ENCODE measurements around the gene HACE1. TPM values are rescaled to one million over a fixed set of nuclear protein-coding genes. Genes with fewer than 3 reads are reported as not detected.

Gene HACE1
- total and polyA plus RNA-seq, 2 experiments from 2014 or later: 6.9 to 14.5 TPM

DNA sequence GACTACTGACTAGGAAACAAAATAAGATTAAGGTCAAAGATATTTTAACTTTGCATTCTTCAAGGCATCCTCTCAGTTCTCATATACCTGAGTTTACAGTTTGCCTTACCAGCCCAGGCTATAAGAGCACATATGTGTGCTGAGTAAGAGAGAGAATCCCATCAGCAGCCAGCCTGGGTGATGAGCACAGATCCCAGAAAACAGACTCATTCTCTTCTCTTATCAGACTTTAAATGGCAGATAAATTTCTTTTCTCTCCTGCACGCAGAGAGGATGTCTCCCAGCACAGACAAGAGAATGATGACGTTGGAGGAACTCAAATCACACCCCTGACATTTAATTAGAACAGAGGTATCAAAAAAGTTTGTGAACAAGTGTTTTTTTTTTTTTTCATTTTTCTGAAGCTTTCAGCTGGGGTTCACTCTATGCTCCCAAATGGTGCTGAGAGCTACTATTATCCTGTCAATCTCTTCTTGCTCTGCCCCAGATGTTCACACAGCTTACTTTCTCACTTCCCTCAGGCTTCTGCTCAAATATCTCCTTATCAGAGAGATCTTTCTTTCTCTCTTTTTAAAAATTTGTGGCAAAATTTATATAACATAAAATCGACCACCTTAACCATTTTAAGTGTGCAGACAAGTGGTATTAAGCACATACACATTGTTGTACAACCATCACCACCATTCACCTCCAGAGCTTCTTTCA, 22.4 kb upstream of the HACE1 start:
- Histone ChIP-seq H3K9me3 (ENCODE audit: low read depth) (no peaks in the 10 kb centered on the region), H3K4me2 (no peak overlapping the region), H3K36me3 (replicated peaks; ENCODE audit: insufficient read depth, low read depth) (no peaks in the 10 kb centered on the region), H3K4me1 (ENCODE audit: insufficient read depth) (no peaks in the 10 kb centered on the region), H3K4me3 (no peak overlapping the region), H3K27me3 (no peaks in the 10 kb centered on the region), H3K27ac (no peak overlapping the region), H4K20me1 (ENCODE audit: insufficient read depth, poor library complexity, severe bottlenecking) (no peaks in the 10 kb centered on the region), H2AFZ (no peak overlapping the region), H3K9me2 (replicated peaks; ENCODE audit: insufficient read depth) (no peaks in the 10 kb centered on the region), H3K79me2 (no peaks in the 10 kb centered on the region)
- WGBS (ENCODE audit: low lambda C conversion rate, missing lambda C conversion rate): 48% methylated on average over 3 of the region's 3 CpGs
- TF ChIP-seq EZH2 (IDR thresholded peaks at IDR 0.05; ENCODE audit: borderline replicate concordance) (no peak), EZH2phosphoT487 (IDR thresholded peaks at IDR 0.05; ENCODE audit: low read depth, severe bottlenecking, unreplicated experiment) (no peak)
- TF ChIP-seq, protein P1, sequence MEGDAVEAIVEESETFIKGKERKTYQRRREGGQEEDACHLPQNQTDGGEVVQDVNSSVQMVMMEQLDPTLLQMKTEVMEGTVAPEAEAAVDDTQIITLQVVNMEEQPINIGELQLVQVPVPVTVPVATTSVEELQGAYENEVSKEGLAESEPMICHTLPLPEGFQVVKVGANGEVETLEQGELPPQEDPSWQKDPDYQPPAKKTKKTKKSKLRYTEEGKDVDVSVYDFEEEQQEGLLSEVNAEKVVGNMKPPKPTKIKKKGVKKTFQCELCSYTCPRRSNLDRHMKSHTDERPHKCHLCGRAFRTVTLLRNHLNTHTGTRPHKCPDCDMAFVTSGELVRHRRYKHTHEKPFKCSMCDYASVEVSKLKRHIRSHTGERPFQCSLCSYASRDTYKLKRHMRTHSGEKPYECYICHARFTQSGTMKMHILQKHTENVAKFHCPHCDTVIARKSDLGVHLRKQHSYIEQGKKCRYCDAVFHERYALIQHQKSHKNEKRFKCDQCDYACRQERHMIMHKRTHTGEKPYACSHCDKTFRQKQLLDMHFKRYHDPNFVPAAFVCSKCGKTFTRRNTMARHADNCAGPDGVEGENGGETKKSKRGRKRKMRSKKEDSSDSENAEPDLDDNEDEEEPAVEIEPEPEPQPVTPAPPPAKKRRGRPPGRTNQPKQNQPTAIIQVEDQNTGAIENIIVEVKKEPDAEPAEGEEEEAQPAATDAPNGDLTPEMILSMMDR (IDR thresholded peaks at IDR 0.05; ENCODE audit: poor library complexity): no peak
- DNase-seq (ENCODE audit: low spot score): no peak

DNA sequence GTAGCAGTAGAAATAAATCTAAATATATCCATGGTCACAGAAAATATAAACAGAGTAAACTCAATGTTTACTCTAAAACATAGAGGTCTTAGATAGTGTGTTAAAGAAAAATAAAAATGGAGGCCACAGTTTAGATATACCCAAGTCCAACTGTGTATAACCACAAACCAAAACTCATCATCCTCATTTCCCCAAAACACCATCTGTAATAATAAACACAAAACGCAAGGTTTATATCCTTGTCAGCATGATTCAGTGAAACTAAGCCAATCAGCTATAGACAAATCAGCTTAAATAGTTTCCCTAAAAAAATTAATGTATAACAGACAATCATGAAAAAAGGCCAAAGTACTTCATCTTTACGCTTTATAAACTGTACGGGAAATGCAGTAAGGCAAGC, 2.7 kb upstream of the HACE1 start:
- Histone ChIP-seq H3K4me1 (ENCODE audit: insufficient read depth) (peaks cover 9% of the 10 kb centered on the region), H2AFZ (no peak overlapping the region), H3K4me2 (no peak overlapping the region), H3K9me2 (replicated peaks; ENCODE audit: insufficient read depth) (no peaks in the 10 kb centered on the region), H3K27me3 (peaks cover 5% of the 10 kb centered on the region), H3K79me2 (peaks cover 17% of the 10 kb centered on the region), H4K20me1 (ENCODE audit: insufficient read depth, poor library complexity, severe bottlenecking) (no peaks in the 10 kb centered on the region), H3K9me3 (ENCODE audit: low read depth) (no peaks in the 10 kb centered on the region), H3K4me3 (no peak overlapping the region), H3K27ac (no peak overlapping the region), H3K36me3 (replicated peaks; ENCODE audit: insufficient read depth, low read depth) (no peaks in the 10 kb centered on the region)
- no peak for TF ChIP-seq EZH2phosphoT487 (IDR thresholded peaks at IDR 0.05; ENCODE audit: low read depth, severe bottlenecking, unreplicated experiment)
- TF ChIP-seq, protein P1 (IDR thresholded peaks at IDR 0.05; ENCODE audit: poor library complexity): no peak
- TF ChIP-seq EZH2 (IDR thresholded peaks at IDR 0.05; ENCODE audit: borderline replicate concordance): no peak
- DNase-seq (ENCODE audit: low spot score): no peak
- WGBS (ENCODE audit: low lambda C conversion rate, missing lambda C conversion rate): 63% methylated on average over 3 of the region's 3 CpGs

DNA sequence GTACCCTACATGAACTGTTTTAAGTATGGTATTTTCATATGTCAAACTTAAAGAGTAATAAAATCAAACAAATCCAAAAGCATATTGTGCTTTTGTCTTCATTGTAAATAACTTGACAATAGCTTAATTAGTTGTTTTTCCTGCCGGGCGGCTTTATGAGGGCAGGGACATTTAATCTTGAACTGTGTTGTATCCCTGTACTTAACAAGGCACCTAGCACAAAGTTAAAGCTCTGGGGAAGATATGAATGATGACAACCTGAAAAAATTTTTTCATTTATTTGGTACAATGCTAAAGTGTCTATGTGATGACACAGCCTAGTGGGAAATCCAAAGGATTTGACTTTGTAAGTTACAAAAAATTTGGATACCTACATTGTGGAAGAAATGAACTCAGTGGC, 502 bp upstream of the HACE1 start:
- Histone ChIP-seq H3K4me1 (ENCODE audit: insufficient read depth) (peaks cover 9% of the 10 kb centered on the region), H3K9me2 (replicated peaks; ENCODE audit: insufficient read depth) (no peaks in the 10 kb centered on the region), H2AFZ (peak overlapping the region; percentile 86), H3K4me3 (peak overlapping the region; percentile 86), H3K79me2 (peaks cover 25% of the 10 kb centered on the region), H3K27me3 (no peaks in the 10 kb centered on the region), H3K27ac (peak overlapping the region; percentile 24), H3K4me2 (peak overlapping the region; percentile 85), H3K9me3 (ENCODE audit: low read depth) (no peaks in the 10 kb centered on the region), H4K20me1 (ENCODE audit: insufficient read depth, poor library complexity, severe bottlenecking) (no peaks in the 10 kb centered on the region), H3K36me3 (replicated peaks; ENCODE audit: insufficient read depth, low read depth) (no peaks in the 10 kb centered on the region)
- 83% methylated on average over 2 of the region's 2 CpGs for WGBS (ENCODE audit: low lambda C conversion rate, missing lambda C conversion rate)
- no peak for DNase-seq (ENCODE audit: low spot score)
- TF ChIP-seq EZH2phosphoT487 (IDR thresholded peaks at IDR 0.05; ENCODE audit: low read depth, severe bottlenecking, unreplicated experiment) (no peak), EZH2 (IDR thresholded peaks at IDR 0.05; ENCODE audit: borderline replicate concordance) (no peak)
- TF ChIP-seq, protein P1 (IDR thresholded peaks at IDR 0.05; ENCODE audit: poor library complexity): no peak
